Subcutaneous abdominal adipose tissue (tissue), 5 donors: ENCODE measurements around the gene CEP57L1.

Source experiments
- H3K27ac ChIP-seq: one replicate; pipeline ENCODE4 v1.7.0; 2013; ENCODE audit warnings: low read depth, mild to moderate bottlenecking, inconsistent platforms, low read length, moderate library complexity
- H3K27me3 ChIP-seq, 5 donors: one replicate each; pipeline ENCODE4 v1.7.0; 2013; ENCODE audit warnings: low read length in 5 of 5, inconsistent platforms in 1 of 5; ENCODE audit not compliant: control insufficient read depth in 5 of 5, insufficient read depth in 4 of 5
- H3K36me3 ChIP-seq, 5 donors: one replicate each; pipeline ENCODE4 v1.7.0; 2013; ENCODE audit warnings: low read length in 5 of 5; ENCODE audit not compliant: control insufficient read depth in 5 of 5, insufficient read depth in 5 of 5
- H3K4me1 ChIP-seq, 5 donors: one replicate each; pipeline ENCODE4 v1.7.0; 2013; ENCODE audit warnings: low read length in 5 of 5, mild to moderate bottlenecking in 3 of 5, moderate library complexity in 1 of 5; ENCODE audit not compliant: control insufficient read depth in 5 of 5, insufficient read depth in 5 of 5
- H3K4me3 ChIP-seq, 5 donors: one replicate each; pipeline ENCODE4 v1.7.0; 2013; ENCODE audit warnings: low read length in 5 of 5, low read depth in 1 of 5
- H3K9ac ChIP-seq, 5 donors: one replicate each; pipeline ENCODE4 v1.7.0; 2013; ENCODE audit warnings: low read length in 5 of 5, mild to moderate bottlenecking in 4 of 5, moderate library complexity in 3 of 5
- H3K9me3 ChIP-seq, 5 donors: one replicate each; pipeline ENCODE4 v1.7.0; 2013; ENCODE audit warnings: low read length in 5 of 5; ENCODE audit not compliant: control insufficient read depth in 5 of 5
- donor health status: healthy.
- donor health status: healthy.
- donor health status: healthy.
- donor health status: healthy.
- donor health status: healthy.

The CEP57L1 gene

GRCh38 chr6:109153752-109154151, 58.4 kb downstream of the CEP57L1 start:
- H3K4me1 ChIP-seq = no peaks in the 10 kb centered on the region
- H3K27me3 ChIP-seq = no peaks in the 10 kb centered on the region
- H3K9me3 ChIP-seq = peaks cover 0 to 9% (median 3%) of the 10 kb centered on the region in 5 donors
- H3K27ac ChIP-seq = no peak overlapping the region
- H3K4me3 ChIP-seq = no peak overlapping the region
- H3K9ac ChIP-seq = no peak overlapping the region
- H3K36me3 ChIP-seq = peaks cover 3 to 38% (median 11%) of the 10 kb centered on the region in 5 donors

GRCh38 chr6:109164331-109164730, 69.0 kb downstream of the CEP57L1 start:
- H3K4me3 ChIP-seq = no peak overlapping the region
- peaks cover 0 to 6% (median 0%) of the 10 kb centered on the region in 5 donors for H3K4me1 ChIP-seq
- no peak overlapping the region for H3K9ac ChIP-seq
- peaks cover 2 to 24% (median 11%) of the 10 kb centered on the region in 5 donors for H3K36me3 ChIP-seq
- no peaks in the 10 kb centered on the region for H3K27me3 ChIP-seq
- H3K27ac ChIP-seq = no peak overlapping the region
- H3K9me3 ChIP-seq = no peaks in the 10 kb centered on the region

GRCh38 chr6:109165392-109165974, 70.2 kb downstream of the CEP57L1 start:
- Histone ChIP-seq H3K27me3 (no peaks in the 10 kb centered on the region), H3K4me3 (no peak overlapping the region), H3K9ac (no peak overlapping the region), H3K27ac (no peak overlapping the region), H3K9me3 (no peaks in the 10 kb centered on the region), H3K36me3 (peaks cover 2 to 16% (median 8%) of the 10 kb centered on the region in 5 donors), H3K4me1 (peaks cover 0 to 7% (median 0%) of the 10 kb centered on the region in 5 donors)

DNA sequence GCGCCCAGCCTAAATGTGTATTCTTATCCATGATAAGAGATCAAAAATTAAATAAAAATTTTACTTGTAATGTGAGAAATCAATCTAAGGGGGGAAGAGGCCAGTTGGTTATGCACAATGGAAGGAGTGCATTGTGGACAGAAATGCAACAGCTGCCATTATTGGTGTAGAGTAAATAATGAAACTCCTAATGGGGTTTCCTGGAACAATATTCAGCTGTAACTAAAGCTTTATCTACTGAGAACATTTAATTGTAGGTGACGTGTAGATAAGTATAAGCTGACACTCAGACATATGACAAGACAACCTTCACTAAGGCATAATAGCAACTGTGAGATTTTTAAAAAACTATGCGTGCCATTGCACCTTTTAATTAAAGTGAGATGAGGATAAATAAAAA, 71.4 kb downstream of the CEP57L1 start:
- H3K27me3 ChIP-seq = no peaks in the 10 kb centered on the region
- H3K9me3 ChIP-seq = no peaks in the 10 kb centered on the region
- no peak overlapping the region for H3K27ac ChIP-seq
- H3K4me1 ChIP-seq = peaks cover 0 to 11% (median 0%) of the 10 kb centered on the region in 5 donors
- peaks cover 0 to 5% (median 0%) of the 10 kb centered on the region in 5 donors for H3K36me3 ChIP-seq
- no peak overlapping the region for H3K4me3 ChIP-seq
- no peak overlapping the region for H3K9ac ChIP-seq

GRCh38 chr6:109167562-109167961, 72.3 kb downstream of the CEP57L1 start:
- Histone ChIP-seq H3K9me3 (no peaks in the 10 kb centered on the region), H3K4me3 (no peak overlapping the region), H3K27me3 (no peaks in the 10 kb centered on the region), H3K36me3 (peaks cover 0 to 2% (median 0%) of the 10 kb centered on the region in 5 donors), H3K4me1 (peaks cover 0 to 13% (median 0%) of the 10 kb centered on the region in 5 donors), H3K9ac (no peak overlapping the region), H3K27ac (no peak overlapping the region)

DNA sequence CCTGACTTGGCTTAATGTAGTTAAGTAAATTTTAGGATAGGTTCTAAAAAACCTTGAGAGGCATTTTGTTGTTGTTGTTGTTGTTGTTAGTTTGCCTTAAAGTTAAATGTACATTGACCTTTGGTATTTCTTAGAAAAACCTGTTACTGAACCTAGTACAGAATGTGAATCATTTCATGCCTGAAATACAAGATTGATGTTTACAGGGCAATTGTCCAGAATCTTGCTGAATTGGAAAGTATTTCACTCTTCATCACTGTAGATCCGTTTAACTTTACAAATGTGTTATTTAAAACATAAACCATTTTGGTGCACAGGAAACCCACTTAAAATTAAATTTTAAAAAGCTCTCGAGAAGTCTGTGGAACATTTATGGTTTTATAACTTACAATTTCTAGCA, 75.0 kb downstream of the CEP57L1 start:
- Histone ChIP-seq H3K9ac (no peak overlapping the region), H3K27ac (no peak overlapping the region), H3K36me3 (no peaks in the 10 kb centered on the region), H3K9me3 (no peaks in the 10 kb centered on the region), H3K4me3 (no peak overlapping the region), H3K4me1 (peaks cover 0 to 25% (median 0%) of the 10 kb centered on the region in 5 donors), H3K27me3 (no peaks in the 10 kb centered on the region)

DNA sequence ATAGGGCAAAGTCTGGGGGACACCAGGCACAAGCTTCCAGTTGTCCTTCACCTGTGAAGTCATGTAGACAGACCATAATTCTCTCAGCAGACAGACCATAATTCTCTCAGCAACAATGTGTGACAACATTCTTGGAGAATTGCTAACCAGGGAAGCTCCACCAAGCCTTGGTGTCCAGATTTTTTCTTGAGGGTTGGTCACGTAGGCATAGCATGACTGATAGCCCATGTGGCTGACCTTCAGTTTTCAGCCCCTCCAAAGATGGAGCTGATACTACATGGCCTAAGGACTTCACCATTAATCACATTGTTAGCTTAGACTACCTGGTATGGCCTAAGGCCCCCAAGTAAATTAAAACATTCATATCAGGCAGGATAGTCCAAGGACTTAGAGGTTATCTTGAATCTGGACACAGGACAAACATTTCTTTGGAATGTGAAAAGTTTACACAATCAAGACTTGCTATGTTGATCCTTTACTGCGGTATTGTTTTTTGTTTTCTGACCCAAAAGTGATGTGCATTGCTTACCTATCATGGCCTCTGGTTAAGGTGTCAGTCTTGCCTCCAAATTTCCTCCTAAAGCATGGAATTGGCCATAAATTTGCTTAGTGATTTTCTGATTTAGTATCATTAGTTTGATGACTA, 76.9 kb downstream of the CEP57L1 start:
- Histone ChIP-seq H3K27ac (no peak overlapping the region), H3K4me3 (no peak overlapping the region), H3K36me3 (no peaks in the 10 kb centered on the region), H3K9me3 (no peaks in the 10 kb centered on the region), H3K9ac (no peak overlapping the region), H3K4me1 (peaks cover 0 to 19% (median 0%) of the 10 kb centered on the region in 5 donors), H3K27me3 (no peaks in the 10 kb centered on the region)

DNA sequence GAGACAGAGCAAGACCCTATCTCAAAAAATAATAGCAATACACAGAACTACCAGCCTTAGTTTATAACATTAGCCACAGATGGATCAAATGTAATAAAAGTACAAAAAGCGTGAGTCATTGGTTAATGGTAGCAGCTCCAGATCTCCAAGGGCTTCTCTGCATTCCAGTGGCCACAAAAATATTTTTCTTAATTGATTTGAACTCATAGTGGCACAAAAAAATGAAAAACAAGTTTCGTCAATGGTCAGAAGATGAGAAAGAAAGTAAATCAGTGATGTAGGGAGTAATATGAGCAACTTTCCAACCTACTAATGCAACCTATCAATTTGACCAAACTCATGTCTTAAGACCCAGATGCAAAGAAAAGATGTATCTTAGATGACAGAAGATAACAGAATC, 79.6 kb downstream of the CEP57L1 start:
- Histone ChIP-seq H3K36me3 (no peaks in the 10 kb centered on the region), H3K4me1 (peaks cover 0 to 19% (median 0%) of the 10 kb centered on the region in 5 donors), H3K27me3 (no peaks in the 10 kb centered on the region), H3K9ac (no peak overlapping the region), H3K9me3 (peaks cover 0 to 5% (median 0%) of the 10 kb centered on the region in 5 donors), H3K4me3 (no peak overlapping the region), H3K27ac (no peak overlapping the region)

GRCh38 chr6:109178921-109179320, 83.6 kb downstream of the CEP57L1 start:
- Histone ChIP-seq H3K9me3 (peaks cover 0 to 5% (median 0%) of the 10 kb centered on the region in 5 donors), H3K27me3 (no peaks in the 10 kb centered on the region), H3K9ac (no peak overlapping the region), H3K4me3 (no peak overlapping the region), H3K27ac (no peak overlapping the region), H3K36me3 (no peaks in the 10 kb centered on the region), H3K4me1 (peaks cover 0 to 22% (median 7%) of the 10 kb centered on the region in 5 donors)

DNA sequence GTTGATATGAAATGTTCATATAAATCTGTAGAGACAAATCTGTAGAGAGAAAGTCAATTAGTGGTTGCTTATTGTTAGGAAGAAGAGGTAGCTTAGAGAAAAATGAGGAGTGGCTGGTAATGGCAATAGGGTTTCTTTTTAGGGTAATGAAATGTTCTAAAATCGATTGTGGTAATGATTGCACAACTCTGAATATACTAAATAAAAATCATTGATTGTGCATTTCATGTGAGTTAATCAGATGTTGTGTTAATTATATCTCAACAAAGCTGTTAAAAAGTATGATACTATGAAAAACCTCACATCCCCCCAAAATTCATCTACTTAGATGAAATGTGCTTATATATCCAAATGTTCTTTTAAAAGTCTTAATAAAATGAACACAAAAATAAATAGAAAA, 84.2 kb downstream of the CEP57L1 start:
- Histone ChIP-seq H3K27me3 (no peaks in the 10 kb centered on the region), H3K27ac (no peak overlapping the region), H3K4me3 (no peak overlapping the region), H3K4me1 (peaks cover 0 to 16% (median 7%) of the 10 kb centered on the region in 5 donors), H3K36me3 (no peaks in the 10 kb centered on the region), H3K9ac (no peak overlapping the region), H3K9me3 (peaks cover 0 to 5% (median 0%) of the 10 kb centered on the region in 5 donors)
